IMR-90 (cell line): ENCODE results near the gene GSKIP. TPM values are rescaled to one million over a fixed set of nuclear protein-coding genes. Genes with fewer than 3 reads are reported as not detected.

ENCODE experiments used
- ATAC-seq: fragments of 200-7000 bp; cut with Tn5 transposase; 2 replicates; pipeline ENCODE4 v1.9.1; 2020; ENCODE audit warnings: low read depth, mild to moderate bottlenecking, moderate library complexity
- BruUV-seq: library from RNA; stranded (reverse); fragments of 400-500 nt; replicated peaks from 2 replicates; lab custom pipeline; 2021; lab: Mats Ljungman, UMichigan
- CTCF ChIA-PET: fragments of 300-600 bp; formaldehyde crosslinking; extraction: SDS; loops from one replicate; lab custom pipeline; 2021; ENCODE audit warnings: antibody characterized with exemption; lab: Yijun Ruan, JAX
- POLR2A ChIA-PET: fragments of 300-600 bp; sonication (Branson Sonifier 250); formaldehyde crosslinking; loops from one replicate; lab custom pipeline; 2022; ENCODE audit warnings: antibody characterized with exemption; ENCODE audit not compliant: unreplicated experiment; lab: Charles Lee
- DNase-seq: peaks from one replicate; pipeline ENCODE4 v3.0.0; 2013
- H2AFZ ChIP-seq: replicated peaks from 2 replicates; pipeline ENCODE3; 2013; ENCODE audit warnings: low read length, mild to moderate bottlenecking; ENCODE audit not compliant: poor library complexity
- H2AK5ac ChIP-seq: 2 replicates; pipeline ENCODE4 v1.6.1; 2013; ENCODE audit warnings: low read depth, low read length, inconsistent platforms
- H2AK9ac ChIP-seq: replicated peaks from 2 replicates; pipeline ENCODE3; 2013; ENCODE audit warnings: mild to moderate bottlenecking, low read depth, low read length, moderate library complexity; ENCODE audit not compliant: poor library complexity
- H2BK120ac ChIP-seq: 2 replicates; pipeline ENCODE4 v1.6.1; 2013; ENCODE audit warnings: low read depth, low read length, inconsistent platforms
- H2BK15ac ChIP-seq: 3 replicates; pipeline ENCODE4 v1.6.1; 2013; ENCODE audit warnings: low read depth, low read length, inconsistent platforms
- H2BK20ac ChIP-seq: 2 replicates; pipeline ENCODE4 v1.6.1; 2013; ENCODE audit warnings: low read depth, mild to moderate bottlenecking, inconsistent platforms, low read length, moderate library complexity
- H2BK5ac ChIP-seq: 2 replicates; pipeline ENCODE4 v1.6.1; 2013; ENCODE audit warnings: mild to moderate bottlenecking, low read depth, low read length, inconsistent platforms; ENCODE audit not compliant: poor library complexity, severe bottlenecking
- H3K14ac ChIP-seq: replicated peaks from 2 replicates; pipeline ENCODE4 v1.6.1; 2013; ENCODE audit warnings: low read depth, low read length, inconsistent platforms
- H3K18ac ChIP-seq: 2 replicates; pipeline ENCODE4 v1.6.1; 2013; ENCODE audit warnings: low read depth, low read length, control low read depth
- H3K23ac ChIP-seq: 2 replicates; pipeline ENCODE4 v1.6.1; 2013; ENCODE audit warnings: low read depth, low read length, inconsistent platforms
- H3K27ac ChIP-seq: 2 replicates; pipeline ENCODE4 v1.5.1; 2013; ENCODE audit warnings: mild to moderate bottlenecking, control low read depth, low read length; ENCODE audit not compliant: insufficient read depth
- H3K27me3 ChIP-seq: 2 replicates; pipeline ENCODE4 v1.6.1; 2013; ENCODE audit warnings: low read length; ENCODE audit not compliant: control insufficient read depth, insufficient read depth
- H3K36me3 ChIP-seq: 2 replicates; pipeline ENCODE4 v1.6.1; 2013; ENCODE audit warnings: low read length, mixed read lengths; ENCODE audit not compliant: control insufficient read depth, insufficient read depth
- H3K4ac ChIP-seq: 2 replicates; pipeline ENCODE4 v1.6.1; 2013; ENCODE audit warnings: low read depth, low read length, inconsistent platforms
- H3K4me1 ChIP-seq: 2 replicates; pipeline ENCODE4 v1.6.1; 2013; ENCODE audit warnings: low read length, mixed read lengths; ENCODE audit not compliant: control insufficient read depth, insufficient read depth
- H3K4me2 ChIP-seq: 2 replicates; pipeline ENCODE4 v1.6.1; 2013; ENCODE audit warnings: low read depth, mild to moderate bottlenecking, control low read depth, low read length, moderate library complexity
- H3K4me3 ChIP-seq: 2 replicates; pipeline ENCODE4 v1.5.1; 2013; ENCODE audit warnings: low read depth, mild to moderate bottlenecking, control low read depth, low read length, moderate library complexity; ENCODE audit not compliant: insufficient read depth
- H3K56ac ChIP-seq: 2 replicates; pipeline ENCODE4 v1.6.1; 2013; ENCODE audit warnings: low read length, inconsistent platforms; ENCODE audit not compliant: insufficient read depth; ENCODE audit errors: extremely low read depth
- H3K79me1 ChIP-seq, 2 experiments: 2 replicates each; pipeline ENCODE4 v1.6.1; 2013; ENCODE audit warnings: low read length in 2 of 2, inconsistent platforms in 1 of 2, low read depth in 1 of 2
- H3K9ac ChIP-seq: 2 replicates; pipeline ENCODE4 v1.6.1; 2013; ENCODE audit warnings: low read depth, low read length, control low read depth
- H3K9me1 ChIP-seq: 2 replicates; pipeline ENCODE4 v1.6.1; 2013; ENCODE audit warnings: low read length, inconsistent platforms; ENCODE audit not compliant: insufficient read depth
- H3K9me3 ChIP-seq: 2 replicates; pipeline ENCODE4 v1.6.1; 2013; ENCODE audit warnings: low read length; ENCODE audit not compliant: control insufficient read depth, insufficient read depth
- H4K20me1 ChIP-seq: 2 replicates; pipeline ENCODE4 v1.6.1; 2013; ENCODE audit warnings: low read length, inconsistent platforms; ENCODE audit not compliant: insufficient read depth
- H4K5ac ChIP-seq: 2 replicates; pipeline ENCODE4 v1.6.1; 2013; ENCODE audit warnings: mild to moderate bottlenecking, low read depth, low read length, control low read depth
- H4K8ac ChIP-seq, 2 experiments: 2 replicates each; pipeline ENCODE4 v1.6.1; 2013; ENCODE audit warnings: low read depth in 2 of 2, low read length in 2 of 2, control low read depth in 1 of 2, inconsistent platforms in 1 of 2
- H4K91ac ChIP-seq: 2 replicates; pipeline ENCODE4 v1.6.1; 2013; ENCODE audit warnings: low read depth, low read length, inconsistent platforms; ENCODE audit not compliant: insufficient read depth
- BHLHE40 ChIP-seq: fragments of 150-350 bp; IDR thresholded peaks from 2 replicates; pipeline ENCODE4 v1.6.1; 2016; ENCODE audit warnings: mild to moderate bottlenecking, low read depth, low read length
- CEBPB ChIP-seq: IDR thresholded peaks from 2 replicates; pipeline ENCODE4 v1.6.1; 2012; ENCODE audit warnings: low read depth, low read length, improper control_type of control experiment
- CHD1 ChIP-seq: IDR thresholded peaks from 2 replicates; pipeline ENCODE4 v1.6.1; 2012; ENCODE audit warnings: low read depth, low read length, improper control_type of control experiment
- FOS ChIP-seq: fragments of 150-350 bp; IDR thresholded peaks from 2 replicates; pipeline ENCODE4 v1.6.1; 2016; ENCODE audit warnings: low read depth, low read length
- MAFK ChIP-seq: IDR thresholded peaks from 2 replicates; pipeline ENCODE4 v1.6.1; 2012; ENCODE audit warnings: low read depth, low read length, improper control_type of control experiment
- MAZ ChIP-seq: IDR thresholded peaks from 2 replicates; pipeline ENCODE4 v1.6.1; 2012; ENCODE audit warnings: low read depth, mild to moderate bottlenecking, low read length, improper control_type of control experiment, moderate library complexity, borderline replicate concordance
- POLR2A ChIP-seq: IDR thresholded peaks from 2 replicates; pipeline ENCODE4 v1.6.1; 2012; ENCODE audit warnings: mild to moderate bottlenecking, low read depth, low read length
- SMC3 ChIP-seq: fragments of 150-350 bp; IDR thresholded peaks from 2 replicates; pipeline ENCODE4 v1.6.1; 2016; ENCODE audit warnings: low read depth, mild to moderate bottlenecking, antibody characterized with exemption, low read length, moderate library complexity
- USF2 ChIP-seq: fragments of 150-350 bp; IDR thresholded peaks from 2 replicates; pipeline ENCODE4 v1.6.1; 2017; ENCODE audit warnings: mild to moderate bottlenecking, antibody characterized with exemption, low read length, low read depth
- WGBS, 2 experiments: methylation state at CpG; one replicate each; pipeline versions ENCODE4 v1.1.5 to v1.1.7; 2013; ENCODE audit warnings: missing lambda C conversion rate in 2 of 2; ENCODE audit not compliant: insufficient read length in 1 of 2; ENCODE audit errors: extremely low coverage in 2 of 2; 5-methylcytosine and 5-hydroxymethylcytosine counted together
- dilution Hi-C: fragments of 300-500 bp; cut with HindIII; formaldehyde crosslinking; loops from one replicate; pipeline ENCODE4 v1.14.3; 2018; ENCODE audit warnings: low sequenced_read_pairs; ENCODE audit not compliant: unreplicated experiment
- in situ Hi-C: fragments of 300-500 bp; cut with MboI; formaldehyde crosslinking; loops from 3 replicates; pipeline ENCODE4 v1.14.3; 2019; ENCODE audit warnings: low sequenced_read_pairs, inconsistent platforms, mixed read lengths
- intact Hi-C: fragments of 100-400 bp; cut with micrococcal nuclease; formaldehyde crosslinking; loops from 2 replicates; pipeline ENCODE4 v1.10.0; 2022
- polyA plus RNA-seq, 3 experiments: library from polyadenylated mRNA; depleted of rRNA; stranded (reverse); fragments of >200 nt; gene quantifications; 2 replicates each; pipeline ENCODE4 v1.2.3, GENCODE V29; 2012; ENCODE audit warnings: low replicate concordance in 1 of 3
- total RNA-seq: library from RNA; depleted of rRNA; stranded (reverse); fragments of >200 nt; gene quantifications from 2 replicates; pipeline ENCODE4 v1.2.3, GENCODE V29; 2012

Gene GSKIP
- total and polyA plus RNA-seq, 2 of the 4 experiments (the other 2 are of a cell fraction), result 11.7 to 22.0 TPM

- no TSS peak for BruUV-seq
- dilution Hi-C loops, result no loop called here
Measured at GRCh38 chr14:96383445-96383844, 20.1 kb downstream of the GSKIP start.

More at GRCh38 chr14:96383445-96383844, 20.1 kb downstream of the GSKIP start:
- no peak overlapping the region for H4K91ac ChIP-seq
- intact Hi-C loops (no loop called here), in situ Hi-C loops (no loop called here)
- no CpG with 5 or more reads among the region's 2 CpGs for WGBS, 2 experiments
- POLR2A ChIA-PET, result no interaction called here
- H4K8ac ChIP-seq, result no peak overlapping the region
- no peak overlapping the region for H3K9ac ChIP-seq
- no peak overlapping the region for H3K27ac ChIP-seq
- H3K18ac ChIP-seq, result no peak overlapping the region
- no peaks in the 10 kb centered on the region for H3K4me1 ChIP-seq
- no peaks in the 10 kb centered on the region for H3K9me3 ChIP-seq
- CTCF ChIA-PET, result interaction anchor here (1.1 kb wide), 1 partner anchor 8 kb away, joined by 3 read pairs; no protein-coding TSS in a partner anchor
- H3K4ac ChIP-seq, result no peak overlapping the region
- TF ChIP-seq CHD1, result no peak
- no peak for TF ChIP-seq USF2
- no peak for TF ChIP-seq SMC3
- no peak for TF ChIP-seq FOS
- no peak for TF ChIP-seq MAZ
- peak; percentile 18; the same call in 1 of the 2 replicates for TF ChIP-seq MAFK
- TF ChIP-seq POLR2A, result no peak
- no peak for TF ChIP-seq BHLHE40
- TF ChIP-seq CEBPB, result no peak
- H2AFZ ChIP-seq, result no peak overlapping the region
- no peak overlapping the region for H2AK5ac ChIP-seq
- peaks cover 0 to 13% of the 10 kb centered on the region in 2 experiments; a peak in 2 of 4 replicates for H3K79me1 ChIP-seq
- no peaks in the 10 kb centered on the region for H3K27me3 ChIP-seq
- H2BK5ac ChIP-seq, result no peak overlapping the region
- H2BK15ac ChIP-seq, result no peak overlapping the region
- DNase-seq (peak; percentile 65), ATAC-seq (peak; percentile 88)
- H3K14ac ChIP-seq, result no peak overlapping the region
- H3K23ac ChIP-seq, result no peak overlapping the region
- H2AK9ac ChIP-seq, result no peak overlapping the region
- no peak overlapping the region for H4K5ac ChIP-seq
- no peak overlapping the region for H2BK20ac ChIP-seq
- H3K4me3 ChIP-seq, result no peak overlapping the region
- H3K4me2 ChIP-seq, result no peak overlapping the region
- no peak overlapping the region for H3K56ac ChIP-seq
- H3K36me3 ChIP-seq, result peaks cover 6% of the 10 kb centered on the region
- no peaks in the 10 kb centered on the region for H4K20me1 ChIP-seq
- no peak overlapping the region for H2BK120ac ChIP-seq
- peaks cover 4% of the 10 kb centered on the region; the same call in 1 of the 2 replicates for H3K9me1 ChIP-seq
